B cell (primary cell): ENCODE measurements around the gene ZBTB16. TPM values are rescaled to one million over a fixed set of nuclear protein-coding genes. Genes with fewer than 3 reads are reported as not detected.

ENCODE experiments used
- ATAC-seq: fragments of 200-7000 bp; cut with Tn5 transposase; one replicate; pipeline ENCODE4 v1.10.0; 2021; ENCODE audit warnings: low read depth, mild to moderate bottlenecking, moderate number of reproducible peaks, moderate library complexity
- CTCF ChIA-PET: fragments of 350-600 bp; sonication (Branson Sonifier 250); formaldehyde crosslinking; loops from one replicate; lab custom pipeline; 2021; ENCODE audit warnings: antibody characterized with exemption, inconsistent platforms; lab: Charles Lee
- POLR2A ChIA-PET: fragments of 350-600 bp; sonication (Branson Sonifier 250); formaldehyde crosslinking; loops from one replicate; lab custom pipeline; 2021; ENCODE audit warnings: antibody characterized with exemption; lab: Charles Lee
- DNase-seq: peaks from one replicate; pipeline ENCODE4 v3.0.0; 2013
- H2AFZ ChIP-seq: 2 replicates; pipeline ENCODE4 v1.6.1; 2012; ENCODE audit warnings: mild to moderate bottlenecking, low read depth, low read length; ENCODE audit not compliant: insufficient read depth, poor library complexity, severe bottlenecking
- H3K27ac ChIP-seq, 2 donors: 1 replicate in 1 of 2; 2 replicates in 1 of 2; pipeline ENCODE4 v1.5.1; 2012 to 2013; ENCODE audit warnings: low read length in 2 of 2, mild to moderate bottlenecking in 2 of 2, moderate library complexity in 1 of 2
- H3K27me3 ChIP-seq, 4 experiments: fragments of 200-600 bp in 1 of 4; sonication (generic) in 1 of 4; replicated peaks in 1 of 4; 1 replicate in 2 of 4; 2 replicates in 2 of 4; pipeline versions ENCODE4 v1.6.1 to v1.7.0; 2013 to 2016; ENCODE audit warnings: low read length in 3 of 4, mild to moderate bottlenecking in 2 of 4, mixed read lengths in 1 of 4, moderate library complexity in 1 of 4; ENCODE audit not compliant: insufficient read depth in 4 of 4, control insufficient read depth in 3 of 4; ENCODE audit errors: control extremely low read depth in 1 of 4
- H3K36me3 ChIP-seq, 2 experiments: replicated peaks in 1 of 2; 1 replicate in 1 of 2; 2 replicates in 1 of 2; pipeline versions ENCODE4 v1.6.1 to v1.7.1; 2013; ENCODE audit warnings: low read length in 1 of 2; ENCODE audit not compliant: insufficient read depth in 2 of 2, control insufficient read depth in 1 of 2; ENCODE audit errors: control extremely low read depth in 1 of 2, extremely low read depth in 1 of 2
- H3K4me1 ChIP-seq, 2 donors: fragments of 200-600 bp in 1 of 2; sonication (generic) in 1 of 2; 1 replicate in 1 of 2; 2 replicates in 1 of 2; pipeline versions ENCODE4 v1.5.1 to v1.6.1; 2013 to 2017; ENCODE audit warnings: low read length in 2 of 2; ENCODE audit not compliant: control insufficient read depth in 2 of 2, insufficient read depth in 2 of 2
- H3K4me2 ChIP-seq: replicated peaks from 2 replicates; pipeline ENCODE3; 2012; ENCODE audit warnings: mild to moderate bottlenecking, low read depth, low read length; ENCODE audit not compliant: poor library complexity, severe bottlenecking
- H3K4me3 ChIP-seq, 5 experiments: fragments of 200-600 bp in 1 of 5; sonication (generic) in 1 of 5; 1 replicate in 3 of 5; 2 replicates in 2 of 5; pipeline versions ENCODE4 v1.5.1 to v1.7.0; 2011 to 2016; ENCODE audit warnings: low read length in 4 of 5, mild to moderate bottlenecking in 4 of 5, low read depth in 2 of 5, control low read depth in 1 of 5, moderate library complexity in 1 of 5; ENCODE audit not compliant: insufficient read depth in 1 of 5; ENCODE audit errors: control extremely low read depth in 1 of 5, extremely low read depth in 1 of 5
- H3K79me2 ChIP-seq: fragments of 200-600 bp; sonication (generic); one replicate; pipeline ENCODE4 v1.6.0; 2016; ENCODE audit warnings: low read length; ENCODE audit not compliant: control insufficient read depth, insufficient read depth
- H3K9ac ChIP-seq: fragments of 200-600 bp; sonication (generic); 2 replicates; pipeline ENCODE4 v1.6.1; 2017; ENCODE audit warnings: mild to moderate bottlenecking, low read length, moderate library complexity
- H3K9me3 ChIP-seq, 3 donors: one replicate each; pipeline versions ENCODE4 v1.6.1 to v1.7.1; 2013; ENCODE audit warnings: low read length in 2 of 3; ENCODE audit not compliant: control insufficient read depth in 2 of 3, insufficient read depth in 1 of 3; ENCODE audit errors: control extremely low read depth in 1 of 3
- H4K20me1 ChIP-seq: 2 replicates; pipeline ENCODE4 v1.6.0; 2012; ENCODE audit warnings: mild to moderate bottlenecking, low read length; ENCODE audit not compliant: insufficient read depth, control insufficient read depth, poor library complexity, severe bottlenecking
- H3K27ac Mint-ChIP-seq: one replicate; pipeline ENCODE4 v1.8.0; 2021; ENCODE audit warnings: mixed read lengths
- H3K27me3 Mint-ChIP-seq: one replicate; pipeline ENCODE4 v1.8.0; 2021; ENCODE audit warnings: mixed read lengths
- H3K4me1 Mint-ChIP-seq: one replicate; pipeline ENCODE4 v1.8.0; 2021; ENCODE audit warnings: mixed read lengths
- H3K4me3 Mint-ChIP-seq: one replicate; pipeline ENCODE4 v1.8.0; 2021; ENCODE audit warnings: mixed read lengths
- H3K9me3 Mint-ChIP-seq: one replicate; pipeline ENCODE4 v1.8.0; 2022; ENCODE audit warnings: mixed read lengths; ENCODE audit not compliant: insufficient read depth
- EZH2 ChIP-seq: IDR thresholded peaks from 2 replicates; pipeline ENCODE4 v1.6.1; 2012; ENCODE audit warnings: borderline replicate concordance, low read depth, mild to moderate bottlenecking, moderate library complexity, low read length; ENCODE audit not compliant: insufficient read depth, poor library complexity, severe bottlenecking
- WGBS: methylation state at CpG from one replicate; pipeline ENCODE4 v1.1.5; 2013; ENCODE audit warnings: missing lambda C conversion rate; ENCODE audit not compliant: insufficient coverage; 5-methylcytosine and 5-hydroxymethylcytosine counted together
- intact Hi-C: fragments of 100-400 bp; cut with micrococcal nuclease; formaldehyde crosslinking; loops from one replicate; pipeline ENCODE4 v1.10.0; 2022
- polyA plus RNA-seq: library from polyadenylated mRNA; depleted of rRNA; stranded (reverse); fragments of >200 nt; gene quantifications from 2 replicates; pipeline ENCODE4 v1.2.3, GENCODE V29; 2012
- total RNA-seq, 2 donors: library from RNA; stranded (reverse); fragments of 120-200 nt in 1 of 2; gene quantifications; 1 replicate in 1 of 2; 2 replicates in 1 of 2; pipeline versions ENCODE4 v1.2.3 to v1.2.4, GENCODE V29; 2013 to 2022
- TF ChIP-seq, protein P1 (sequence below): fragments of 200-600 bp; IDR thresholded peaks from one replicate; pipeline ENCODE4 v1.8.0; 2022; ENCODE audit warnings: antibody characterized with exemption, mild to moderate bottlenecking

Gene ZBTB16
- total and polyA plus RNA-seq, 2 donors (not counting 1 experiment from before 2014, with no cell fraction given) = 16.0 to 20.6 TPM

GRCh38 chr11:114233755-114234154 is 174.2 kb downstream of the ZBTB16 start:
- Histone ChIP-seq H3K4me2 (no peak overlapping the region), H3K9ac (no peak overlapping the region), H3K27ac (no peak overlapping the region), H4K20me1 (peaks cover 4% of the 10 kb centered on the region), H3K4me1 (no peaks in the 10 kb centered on the region), H3K79me2 (no peaks in the 10 kb centered on the region), H3K9me3 (no peaks in the 10 kb centered on the region), H3K36me3 (no peaks in the 10 kb centered on the region), H3K27me3 (peaks cover 0 to 6% (median 0%) of the 10 kb centered on the region in 4 experiments), H2AFZ (no peak overlapping the region), H3K4me3 (no peak overlapping the region)
- CTCF ChIA-PET = interaction anchor here (1.1 to 1.2 kb wide), 2 partner anchors 27 to 47 kb away, joined by 3 read pairs; no protein-coding TSS in a partner anchor
- POLR2A ChIA-PET = no interaction called here
- 87% methylated on average over 3 of the region's 6 CpGs for WGBS
- intact Hi-C loops = no loop called here
- DNase-seq (no peak), ATAC-seq (no peak)
- Mint-ChIP-seq H3K27me3 (peaks cover 18% of the 10 kb centered on the region), H3K4me1 (no peaks in the 10 kb centered on the region), H3K4me3 (no peak overlapping the region), H3K9me3 (no peaks in the 10 kb centered on the region), H3K27ac (no peak overlapping the region)
- TF ChIP-seq EZH2 = no peak
- TF ChIP-seq, protein P1, sequence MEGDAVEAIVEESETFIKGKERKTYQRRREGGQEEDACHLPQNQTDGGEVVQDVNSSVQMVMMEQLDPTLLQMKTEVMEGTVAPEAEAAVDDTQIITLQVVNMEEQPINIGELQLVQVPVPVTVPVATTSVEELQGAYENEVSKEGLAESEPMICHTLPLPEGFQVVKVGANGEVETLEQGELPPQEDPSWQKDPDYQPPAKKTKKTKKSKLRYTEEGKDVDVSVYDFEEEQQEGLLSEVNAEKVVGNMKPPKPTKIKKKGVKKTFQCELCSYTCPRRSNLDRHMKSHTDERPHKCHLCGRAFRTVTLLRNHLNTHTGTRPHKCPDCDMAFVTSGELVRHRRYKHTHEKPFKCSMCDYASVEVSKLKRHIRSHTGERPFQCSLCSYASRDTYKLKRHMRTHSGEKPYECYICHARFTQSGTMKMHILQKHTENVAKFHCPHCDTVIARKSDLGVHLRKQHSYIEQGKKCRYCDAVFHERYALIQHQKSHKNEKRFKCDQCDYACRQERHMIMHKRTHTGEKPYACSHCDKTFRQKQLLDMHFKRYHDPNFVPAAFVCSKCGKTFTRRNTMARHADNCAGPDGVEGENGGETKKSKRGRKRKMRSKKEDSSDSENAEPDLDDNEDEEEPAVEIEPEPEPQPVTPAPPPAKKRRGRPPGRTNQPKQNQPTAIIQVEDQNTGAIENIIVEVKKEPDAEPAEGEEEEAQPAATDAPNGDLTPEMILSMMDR = no peak

- Histone ChIP-seq H3K27me3 (peaks cover 0 to 6% (median 0%) of the 10 kb centered on the region in 4 experiments), H3K4me3 (no peak overlapping the region), H3K9me3 (no peaks in the 10 kb centered on the region), H3K36me3 (no peaks in the 10 kb centered on the region), H3K4me1 (no peaks in the 10 kb centered on the region), H3K27ac (no peak overlapping the region), H3K9ac (no peak overlapping the region), H4K20me1 (no peaks in the 10 kb centered on the region), H2AFZ (no peak overlapping the region), H3K79me2 (no peaks in the 10 kb centered on the region), H3K4me2 (no peak overlapping the region)
- intact Hi-C loops = no loop called here
- ATAC-seq = no peak
- DNase-seq = no peak
- Mint-ChIP-seq H3K9me3 (no peaks in the 10 kb centered on the region), H3K4me1 (no peaks in the 10 kb centered on the region), H3K4me3 (no peak overlapping the region), H3K27me3 (peaks cover 17% of the 10 kb centered on the region), H3K27ac (no peak overlapping the region)
- ChIA-PET POLR2A (no interaction called here), CTCF (interaction anchor here (1.6 kb wide), 1 partner anchor 242 kb away, joined by 4 read pairs; no protein-coding TSS in a partner anchor)
- TF ChIP-seq, protein P1 = no peak
- no peak for TF ChIP-seq EZH2
- WGBS = 90% methylated on average over 2 of the region's 3 CpGs
Measured at GRCh38 chr11:114236829-114237228, 177.3 kb downstream of the ZBTB16 start.
